Measurements from ENCODE around the gene PCAT7. TPM values are rescaled to one million over a fixed set of nuclear protein-coding genes. Genes with fewer than 3 reads are reported as not detected.

The PCAT7 gene

Small RNAs within 50 kb of the gene (small RNA-seq; reads per million reads assigned to genes)
- gene RNU6-669P (ENCODE audit: insufficient read depth) = not detected

All from neuronal stem cell (in vitro differentiated cells).